ENCODE measurements around the gene AGPAT3.

AGPAT3 gene

GRCh38 chr21:43959231-43960116, 94.5 kb downstream of the AGPAT3 start:
- H3K27ac Mint-ChIP-seq: no peak overlapping the region
- H3K36me3 Mint-ChIP-seq: peaks cover 32% of the 10 kb centered on the region
- DNase-seq: no peak
- no peaks in the 10 kb centered on the region for H3K27me3 Mint-ChIP-seq
- no peak overlapping the region for H3K4me3 Mint-ChIP-seq
- H3K4me1 Mint-ChIP-seq: peaks cover 5% of the 10 kb centered on the region
- no peaks in the 10 kb centered on the region for H3K9me3 Mint-ChIP-seq
- CTCF ChIA-PET: no interaction called here

DNA sequence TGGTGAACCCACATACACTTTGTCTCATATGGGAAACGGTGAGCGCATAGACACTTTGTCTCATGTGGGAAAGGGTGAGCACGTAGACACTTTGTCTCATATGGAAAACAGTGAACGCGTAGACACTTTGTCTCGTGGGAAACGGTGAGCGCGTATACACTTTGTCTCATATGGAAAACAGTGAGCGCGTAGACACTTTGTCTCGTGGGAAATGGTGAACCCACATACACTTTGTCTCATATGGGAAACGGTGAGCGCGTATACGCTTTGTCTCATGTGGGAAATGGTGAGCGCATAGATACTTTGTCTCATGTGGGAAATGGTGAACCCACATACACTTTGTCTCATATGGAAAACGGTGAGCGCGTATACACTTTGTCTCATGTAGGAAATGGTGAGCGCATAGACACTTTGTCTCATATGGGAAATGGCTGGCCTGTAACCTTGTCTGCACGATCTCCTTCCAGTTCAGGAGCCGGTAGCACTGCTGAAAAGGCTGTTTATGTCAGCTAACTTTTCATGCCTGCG, 96.4 kb downstream of the AGPAT3 start:
- H3K27me3 Mint-ChIP-seq: no peaks in the 10 kb centered on the region
- no peaks in the 10 kb centered on the region for H3K9me3 Mint-ChIP-seq
- no peak for DNase-seq
- H3K4me3 Mint-ChIP-seq: no peak overlapping the region
- CTCF ChIA-PET: no interaction called here
- H3K4me1 Mint-ChIP-seq: peaks cover 5% of the 10 kb centered on the region
- no peak overlapping the region for H3K27ac Mint-ChIP-seq
- peaks cover 33% of the 10 kb centered on the region for H3K36me3 Mint-ChIP-seq

- Mint-ChIP-seq H3K27ac (peak overlapping the region; percentile 67), H3K4me3 (no peak overlapping the region), H3K9me3 (no peaks in the 10 kb centered on the region), H3K27me3 (no peaks in the 10 kb centered on the region), H3K36me3 (peaks cover 26% of the 10 kb centered on the region), H3K4me1 (peaks cover 3% of the 10 kb centered on the region)
- CTCF ChIA-PET: interaction anchor here (1.2 to 1.4 kb wide), 2 partner anchors 25 to 155 kb away, joined by 4 to 5 read pairs; no protein-coding TSS in a partner anchor
- DNase-seq: no peak
These were observed 101.0 kb downstream of the AGPAT3 start for GRCh38 chr21:43965911-43966585.

DNA sequence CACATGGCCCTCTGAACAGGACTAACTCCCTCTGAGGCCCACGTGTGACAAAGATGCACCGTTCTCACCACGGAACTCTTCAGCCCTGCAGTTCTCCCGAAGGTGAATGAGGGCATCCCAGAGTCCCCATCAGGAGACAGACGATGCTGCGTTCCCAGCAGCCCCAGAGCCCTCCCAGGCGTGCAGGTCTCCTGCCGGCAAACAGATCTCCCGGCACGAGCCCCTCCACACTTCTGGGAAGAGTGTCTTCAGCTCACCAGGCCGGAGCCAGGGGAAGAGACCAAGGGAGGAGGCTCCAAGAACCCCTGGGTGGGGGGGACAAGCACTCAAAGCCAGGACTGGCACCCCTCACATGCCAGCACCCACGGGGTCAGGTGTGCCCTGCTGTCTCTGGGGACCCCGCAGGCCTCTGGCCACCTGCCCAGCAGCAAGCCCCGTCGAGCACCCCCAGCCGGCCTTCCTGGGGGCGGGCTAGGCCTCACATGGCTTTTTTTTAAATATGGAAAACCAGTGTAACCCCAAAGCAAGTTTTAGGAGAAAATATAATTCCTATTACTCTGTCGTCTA, 102.0 kb downstream of the AGPAT3 start:
- peaks cover 27% of the 10 kb centered on the region for H3K36me3 Mint-ChIP-seq
- peaks cover 3% of the 10 kb centered on the region for H3K4me1 Mint-ChIP-seq
- H3K4me3 Mint-ChIP-seq: no peak overlapping the region
- H3K27me3 Mint-ChIP-seq: no peaks in the 10 kb centered on the region
- DNase-seq: no peak
- CTCF ChIA-PET: no interaction called here
- H3K9me3 Mint-ChIP-seq: no peaks in the 10 kb centered on the region
- no peak overlapping the region for H3K27ac Mint-ChIP-seq

DNA sequence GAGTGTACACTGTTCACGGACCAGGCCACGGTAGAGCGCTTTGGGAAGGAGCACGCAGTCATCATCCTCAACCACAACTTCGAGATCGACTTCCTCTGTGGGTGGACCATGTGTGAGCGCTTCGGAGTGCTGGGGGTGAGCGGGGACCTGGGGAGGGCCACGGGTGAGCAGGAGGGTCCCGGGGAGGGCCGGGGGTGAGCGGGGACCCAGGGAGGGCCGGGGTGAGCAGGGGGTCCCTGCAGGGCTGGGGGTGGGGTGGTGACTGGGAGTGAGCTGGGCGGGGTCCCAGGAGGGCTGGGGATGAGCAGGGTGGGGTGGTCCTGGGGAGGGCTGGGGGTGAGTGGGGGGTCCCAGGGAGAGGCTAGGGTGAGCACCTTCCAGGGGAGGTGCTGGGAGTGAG, 103.0 kb downstream of the AGPAT3 start:
- CTCF ChIA-PET: no interaction called here
- Mint-ChIP-seq H3K27me3 (no peaks in the 10 kb centered on the region), H3K36me3 (peaks cover 25% of the 10 kb centered on the region), H3K4me1 (peaks cover 2% of the 10 kb centered on the region), H3K9me3 (no peaks in the 10 kb centered on the region), H3K27ac (no peak overlapping the region), H3K4me3 (no peak overlapping the region)
- DNase-seq: no peak

DNA sequence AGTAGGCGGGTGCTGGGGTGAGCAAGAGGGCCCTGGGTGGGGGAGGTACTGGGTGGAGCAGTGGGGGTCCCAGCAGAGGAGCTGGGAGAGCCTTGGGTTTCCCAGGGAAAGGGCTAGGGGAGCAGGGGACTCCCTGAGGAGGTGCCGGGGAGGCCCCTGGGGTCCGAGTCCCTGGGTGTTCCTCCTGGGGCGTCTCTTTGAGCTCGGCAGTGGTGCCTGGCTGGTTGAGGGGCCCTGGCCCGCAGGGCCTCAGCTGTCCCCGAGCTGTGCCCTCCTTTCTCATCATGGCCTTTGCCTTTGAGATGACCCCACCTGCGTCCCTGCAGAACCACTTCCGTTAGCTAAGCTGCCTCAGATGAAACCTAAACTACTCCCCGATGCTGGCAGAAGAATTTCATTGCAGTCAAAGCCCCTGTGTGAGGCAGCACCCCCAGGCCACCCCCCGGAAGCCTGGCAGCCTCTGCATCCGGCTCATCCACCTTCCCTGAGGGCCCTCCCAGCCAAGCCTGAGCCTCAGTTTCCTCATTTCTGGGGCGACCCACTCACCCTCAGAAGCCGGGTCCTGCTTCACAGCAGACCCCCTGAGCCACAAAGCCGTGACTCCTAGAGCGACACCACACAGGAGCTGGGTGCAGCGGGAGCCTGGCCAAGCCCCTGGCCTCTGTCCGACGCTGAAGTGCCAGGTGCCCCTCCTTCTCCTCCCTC, 103.5 kb downstream of the AGPAT3 start:
- no peak overlapping the region for H3K4me3 Mint-ChIP-seq
- no peaks in the 10 kb centered on the region for H3K9me3 Mint-ChIP-seq
- peaks cover 23% of the 10 kb centered on the region for H3K36me3 Mint-ChIP-seq
- no peaks in the 10 kb centered on the region for H3K4me1 Mint-ChIP-seq
- H3K27me3 Mint-ChIP-seq: no peaks in the 10 kb centered on the region
- H3K27ac Mint-ChIP-seq: no peak overlapping the region
- no peak for DNase-seq
- CTCF ChIA-PET: interaction anchor here (0.5 kb wide), 1 partner anchor 453 kb away, joined by 4 read pairs; no protein-coding TSS in a partner anchor

- Mint-ChIP-seq H3K4me1 (no peaks in the 10 kb centered on the region), H3K4me3 (no peak overlapping the region), H3K27ac (no peak overlapping the region), H3K36me3 (peaks cover 20% of the 10 kb centered on the region), H3K9me3 (no peaks in the 10 kb centered on the region), H3K27me3 (no peaks in the 10 kb centered on the region)
- CTCF ChIA-PET: interaction anchor here (0.5 kb wide), 1 partner anchor 452 kb away, joined by 4 read pairs; no protein-coding TSS in a partner anchor
- DNase-seq: no peak
These were observed 104.1 kb downstream of the AGPAT3 start for GRCh38 chr21:43969115-43969444.

GRCh38 chr21:43970551-43970950, 105.5 kb downstream of the AGPAT3 start:
- Mint-ChIP-seq H3K4me3 (no peak overlapping the region), H3K4me1 (peaks cover 7% of the 10 kb centered on the region), H3K27ac (no peak overlapping the region), H3K36me3 (peaks cover 21% of the 10 kb centered on the region), H3K27me3 (no peaks in the 10 kb centered on the region), H3K9me3 (no peaks in the 10 kb centered on the region)
- CTCF ChIA-PET: no interaction called here
- no peak for DNase-seq

DNA sequence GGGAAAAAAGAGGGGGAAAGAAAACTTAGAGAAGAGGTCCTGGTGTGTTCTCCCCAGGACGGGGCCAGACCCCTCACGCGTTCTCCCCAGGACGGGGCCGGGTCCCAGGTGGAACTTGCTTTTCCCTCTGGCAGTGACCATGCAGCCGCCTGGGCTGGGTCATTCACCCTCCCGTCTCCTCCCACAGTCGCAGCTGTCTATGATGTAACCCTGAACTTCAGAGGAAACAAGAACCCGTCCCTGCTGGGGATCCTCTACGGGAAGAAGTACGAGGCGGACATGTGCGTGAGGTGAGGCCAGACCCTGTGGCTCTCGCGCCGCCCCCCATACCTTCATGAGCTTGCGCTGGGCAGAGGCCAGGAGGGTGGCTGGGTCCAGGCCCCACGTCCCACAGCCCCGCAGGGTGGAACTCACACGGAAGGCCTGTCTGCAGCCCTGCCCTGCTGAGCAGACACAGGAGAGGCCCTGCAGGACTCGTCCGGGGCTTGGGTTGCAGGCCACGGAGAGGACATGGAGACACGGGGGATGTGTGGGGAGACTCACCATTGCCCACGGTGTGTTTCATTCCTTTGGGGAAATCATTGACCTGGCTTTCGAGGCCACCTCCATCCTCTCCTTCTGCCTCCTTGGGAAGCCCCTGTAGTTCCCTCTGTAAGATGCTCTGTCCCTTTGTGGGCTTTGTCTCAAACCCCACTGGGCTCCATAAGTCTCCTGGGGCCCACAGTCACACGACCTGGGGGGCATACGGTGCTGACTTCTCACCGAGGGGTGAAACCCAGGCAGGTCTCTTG, 106.4 kb downstream of the AGPAT3 start:
- Mint-ChIP-seq H3K36me3 (peaks cover 23% of the 10 kb centered on the region), H3K4me3 (no peak overlapping the region), H3K9me3 (no peaks in the 10 kb centered on the region), H3K4me1 (peaks cover 10% of the 10 kb centered on the region), H3K27ac (no peak overlapping the region), H3K27me3 (no peaks in the 10 kb centered on the region)
- CTCF ChIA-PET: no interaction called here
- no peak for DNase-seq

DNA sequence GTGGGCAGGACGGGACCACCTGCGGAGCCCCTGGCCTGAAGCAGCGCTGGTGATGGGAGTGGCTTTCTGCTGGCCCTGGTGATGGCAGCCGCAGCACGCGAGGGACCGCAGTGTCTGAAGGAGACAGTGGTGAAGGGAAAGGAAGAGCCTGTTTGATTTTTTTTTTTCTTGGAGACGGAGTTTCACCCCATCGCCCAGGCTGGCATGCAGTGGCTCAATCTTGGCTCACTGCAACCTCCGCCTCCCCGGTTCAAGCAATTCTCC, 106.9 kb downstream of the AGPAT3 start:
- Mint-ChIP-seq H3K4me3 (no peak overlapping the region), H3K4me1 (peaks cover 10% of the 10 kb centered on the region), H3K9me3 (no peaks in the 10 kb centered on the region), H3K27ac (no peak overlapping the region), H3K36me3 (peaks cover 20% of the 10 kb centered on the region), H3K27me3 (no peaks in the 10 kb centered on the region)
- CTCF ChIA-PET: no interaction called here
- no peak for DNase-seq

- no peak overlapping the region for H3K27ac Mint-ChIP-seq
- H3K4me3 Mint-ChIP-seq: no peak overlapping the region
- peaks cover 10% of the 10 kb centered on the region for H3K4me1 Mint-ChIP-seq
- CTCF ChIA-PET: no interaction called here
- peaks cover 17% of the 10 kb centered on the region for H3K36me3 Mint-ChIP-seq
- DNase-seq: no peak
- H3K27me3 Mint-ChIP-seq: no peaks in the 10 kb centered on the region
- H3K9me3 Mint-ChIP-seq: no peaks in the 10 kb centered on the region
These were observed 108.0 kb downstream of the AGPAT3 start for GRCh38 chr21:43972850-43973633.

GRCh38 chr21:43973634-43973955, 108.6 kb downstream of the AGPAT3 start:
- Mint-ChIP-seq H3K27me3 (no peaks in the 10 kb centered on the region), H3K4me3 (no peak overlapping the region), H3K4me1 (peaks cover 10% of the 10 kb centered on the region), H3K9me3 (no peaks in the 10 kb centered on the region), H3K36me3 (peaks cover 21% of the 10 kb centered on the region), H3K27ac (no peak overlapping the region)
- CTCF ChIA-PET: no interaction called here
- DNase-seq: no peak

- Mint-ChIP-seq H3K27me3 (no peaks in the 10 kb centered on the region), H3K9me3 (no peaks in the 10 kb centered on the region), H3K36me3 (peaks cover 27% of the 10 kb centered on the region), H3K27ac (peak overlapping the region; percentile 11), H3K4me1 (peaks cover 10% of the 10 kb centered on the region), H3K4me3 (no peak overlapping the region)
- CTCF ChIA-PET: interaction anchor here (0.5 to 3.4 kb wide), 10 partner anchors 17 to 454 kb away, joined by 3 to 23 read pairs (median 4); no protein-coding TSS in a partner anchor
- DNase-seq: no peak
These were observed 109.9 kb downstream of the AGPAT3 start for GRCh38 chr21:43974791-43975468.

Measured in activated naive CD4-positive, alpha-beta T cell treated with anti-CD3 and anti-CD28 coated beads, Interleukin-2, amount 10 ng/mL, durations not matched to agents 7 days and 5 days (primary cell).